LoVo (cell line): ENCODE results near the gene PMP22.
"Not testable (repeated sequence)": the region's sequence is repeated elsewhere in the genome, so short reads cannot be mapped to it uniquely, and the experiment has no call there.

Source experiments
- DNase-seq: peaks from one replicate; pipeline ENCODE4 v3.0.0-alpha.2; 2016; ENCODE audit warnings: low spot score

The PMP22 gene

GRCh38 chr17:15255713-15256454 lies 9.2 kb downstream of the PMP22 start:
- DNase-seq: no peak

- no peak for DNase-seq
Measured at GRCh38 chr17:15250135-15250860, 14.8 kb downstream of the PMP22 start.

GRCh38 chr17:15249487-15249886 lies 15.6 kb downstream of the PMP22 start:
- no peak for DNase-seq

- no peak for DNase-seq
Measured at GRCh38 chr17:15247891-15248529, 17.1 kb downstream of the PMP22 start.

GRCh38 chr17:15245054-15245453 lies 20.1 kb downstream of the PMP22 start:
- DNase-seq: no peak

GRCh38 chr17:15240644-15241043 lies 24.5 kb downstream of the PMP22 start:
- DNase-seq: no peak

GRCh38 chr17:15239491-15239890 lies 25.6 kb downstream of the PMP22 start:
- DNase-seq: no peak

GRCh38 chr17:15238676-15239422 lies 26.3 kb downstream of the PMP22 start:
- DNase-seq: no peak

DNA sequence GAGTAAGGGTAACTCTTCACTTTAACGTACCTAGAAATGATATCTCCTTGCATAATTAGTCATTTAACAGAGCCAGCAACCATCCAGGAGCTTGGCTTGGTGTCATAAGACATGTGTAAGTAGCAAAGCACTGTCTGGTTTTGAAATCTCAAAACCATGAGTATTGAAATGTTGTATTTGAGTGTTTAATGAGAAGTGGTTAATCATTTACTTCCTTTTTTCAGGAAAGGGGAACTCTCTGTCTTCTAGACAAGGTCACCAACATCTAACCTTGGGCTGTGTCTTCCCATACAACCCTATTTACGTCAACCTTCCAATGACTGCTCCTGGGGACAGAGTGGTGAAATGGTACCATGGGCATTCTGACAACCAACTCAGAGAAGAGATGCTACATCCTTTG lies 27.1 kb downstream of the PMP22 start:
- DNase-seq: no peak

- no peak for DNase-seq
Measured at GRCh38 chr17:15237106-15237425, 28.1 kb downstream of the PMP22 start.

- DNase-seq: no peak
Measured at GRCh38 chr17:15236281-15237105, 28.6 kb downstream of the PMP22 start.

DNA sequence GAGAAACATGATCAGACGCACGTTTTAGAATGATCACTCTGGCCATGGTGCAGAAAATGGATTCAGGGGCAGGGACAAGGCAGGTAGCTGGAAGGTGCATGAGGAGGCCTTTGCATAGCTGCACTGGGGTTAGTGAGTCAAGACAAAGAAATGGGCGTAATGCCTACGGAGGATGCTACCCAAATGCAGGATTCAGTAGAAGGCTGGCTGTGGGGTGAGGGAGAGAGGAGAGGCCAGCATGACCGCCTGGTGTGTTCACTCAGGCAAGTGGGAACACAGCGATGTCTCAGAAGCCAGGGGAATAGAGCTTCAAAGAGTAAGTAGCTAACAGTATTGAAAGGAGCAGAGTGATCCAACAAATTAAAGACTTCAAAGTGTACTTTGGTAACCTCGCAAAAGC lies 31.2 kb downstream of the PMP22 start:
- no peak for DNase-seq

GRCh38 chr17:15233022-15233805 lies 31.9 kb downstream of the PMP22 start:
- no peak for DNase-seq

DNA sequence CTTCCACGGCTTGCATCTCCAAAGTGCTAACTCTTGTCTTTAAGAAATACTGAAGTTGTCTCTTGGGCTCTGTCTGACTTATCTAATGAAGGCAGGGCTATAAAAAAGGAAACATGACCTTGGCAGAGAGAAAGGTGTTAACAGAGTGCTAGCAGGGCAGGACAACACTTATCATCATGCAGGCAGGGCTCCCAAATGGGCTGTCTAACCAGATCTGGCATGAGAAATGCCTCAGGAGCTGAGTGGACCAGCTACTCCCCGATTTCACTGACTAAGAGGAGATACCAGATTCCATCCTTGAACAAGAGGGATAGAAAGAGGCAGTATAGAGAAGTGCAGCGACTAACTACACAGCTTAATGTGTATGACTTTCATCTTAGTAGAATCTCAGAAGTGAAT lies 32.6 kb downstream of the PMP22 start:
- no peak for DNase-seq

DNA sequence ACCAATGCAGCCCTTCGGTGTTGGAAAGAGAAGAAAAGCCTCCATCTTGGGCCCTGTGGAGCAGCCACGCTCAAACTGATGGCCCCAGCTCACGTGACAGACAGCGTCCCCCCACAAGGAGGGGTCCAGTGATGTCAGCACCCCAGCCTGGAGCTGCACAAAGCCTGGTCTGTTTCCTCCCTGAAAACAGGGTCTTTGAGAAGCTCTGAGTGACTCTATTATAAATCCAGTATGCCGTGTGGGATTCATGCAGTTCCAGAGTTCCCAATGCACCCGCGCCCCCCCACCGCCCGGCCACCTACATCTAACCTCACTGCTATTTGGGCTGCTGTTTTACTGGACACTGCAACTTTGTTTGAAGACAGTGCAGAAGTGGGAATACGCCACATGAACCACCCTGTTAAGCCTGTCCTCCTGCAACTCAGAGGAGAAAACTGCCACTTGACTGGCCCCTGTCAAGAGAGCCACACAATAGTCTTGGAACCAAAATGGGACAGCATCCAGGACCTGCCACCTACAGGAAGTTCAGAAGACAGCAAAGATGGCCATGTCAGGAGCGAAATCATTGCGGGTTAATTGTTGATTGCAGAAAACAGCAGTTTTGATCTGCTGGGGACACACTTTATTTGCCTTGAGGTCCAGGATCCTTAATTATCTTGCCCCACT lies 33.1 kb downstream of the PMP22 start:
- no peak for DNase-seq

DNA sequence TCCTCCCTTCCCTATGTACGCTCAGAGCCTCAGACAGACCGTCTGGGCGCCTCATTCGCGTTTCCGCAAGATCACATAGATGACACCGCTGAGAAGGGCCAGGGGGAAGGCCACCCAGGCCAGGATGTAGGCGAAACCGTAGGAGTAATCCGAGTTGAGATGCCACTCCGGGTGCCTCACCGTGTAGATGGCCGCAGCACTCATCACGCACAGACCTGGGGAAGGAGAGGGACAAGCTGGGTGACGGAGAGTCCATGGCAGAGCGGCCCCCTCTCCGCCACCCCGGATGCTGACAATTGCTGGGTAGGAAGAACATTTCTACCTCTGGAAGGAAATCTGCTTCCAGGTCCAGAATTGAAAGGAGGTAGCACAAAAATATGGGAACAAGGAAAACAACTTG lies 34.3 kb downstream of the PMP22 start:
- DNase-seq: no peak

GRCh38 chr17:15221827-15222226 lies 43.3 kb downstream of the PMP22 start:
- DNase-seq: not testable (repeated sequence)

GRCh38 chr17:15220785-15221184 lies 44.3 kb downstream of the PMP22 start:
- DNase-seq: no peak

- no peak for DNase-seq
Measured at GRCh38 chr17:15216481-15216880, 48.6 kb downstream of the PMP22 start.

- no peak for DNase-seq
Measured at GRCh38 chr17:15213381-15214087, 51.6 kb downstream of the PMP22 start.
